GM12878 (cell line): ENCODE results near the gene PPIF. TPM values are rescaled to one million over a fixed set of nuclear protein-coding genes. Genes with fewer than 3 reads are reported as not detected.

Experiments
- ATAC-seq: fragments of 200-7000 bp; cut with Tn5 transposase; 3 replicates; pipeline ENCODE4 v1.9.1; 2020; ENCODE audit warnings: mild to moderate bottlenecking, moderate library complexity
- BruUV-seq: library from RNA; stranded (reverse); fragments of 400-500 nt; replicated peaks from 2 replicates; lab custom pipeline; 2021; lab: Mats Ljungman, UMichigan
- CTCF ChIA-PET: fragments of 300-600 bp; sonication (Branson Sonifier 250); formaldehyde crosslinking; extraction: SDS; loops from one replicate; lab custom pipeline; 2021; ENCODE audit warnings: inconsistent platforms; lab: Yijun Ruan, JAX
- POLR2A ChIA-PET: fragments of 350-600 bp; formaldehyde crosslinking; extraction: SDS; loops from one replicate; lab custom pipeline; 2021; ENCODE audit warnings: inconsistent platforms; lab: Charles Lee
- RAD21 ChIA-PET: fragments of 300-600 bp; sonication (Branson Sonifier 250); formaldehyde crosslinking; loops from one replicate; lab custom pipeline; 2023; ENCODE audit warnings: antibody characterized with exemption; ENCODE audit not compliant: unreplicated experiment; lab: Charles Lee
- SMC1A ChIA-PET: fragments of 300-600 bp; sonication (Branson Sonifier 250); formaldehyde crosslinking; loops from one replicate; lab custom pipeline; 2023; ENCODE audit not compliant: unreplicated experiment, uncharacterized antibody; lab: Charles Lee
- DNase-seq: peaks from one replicate; pipeline ENCODE4 v3.0.0-alpha.2; 2011; ENCODE audit warnings: low read depth, low spot score
- FAIRE-seq: peaks from 3 replicates; lab custom pipeline; 2011; peaks lifted over from hg19 to GRCh38; lab: Jason Lieb, UNC
- H2AFZ ChIP-seq: 2 replicates; pipeline ENCODE4 v1.6.0; 2011; ENCODE audit warnings: low read depth, low read length, control low read depth; ENCODE audit not compliant: control insufficient read depth
- H3K27ac ChIP-seq: 2 replicates; pipeline ENCODE4 v1.5.1; 2011; ENCODE audit warnings: control low read depth; ENCODE audit not compliant: control insufficient read depth, insufficient read depth
- H3K27me3 ChIP-seq, 2 experiments: replicated peaks in 1 of 2; 2 replicates each; pipeline versions ENCODE4 v1.6.0 to v1.6.1; 2011; ENCODE audit warnings: low read length in 1 of 2; ENCODE audit not compliant: control insufficient read depth in 2 of 2, insufficient read depth in 2 of 2
- H3K36me3 ChIP-seq, 2 experiments: 2 replicates each; pipeline ENCODE4 v1.5.1; 2011; ENCODE audit warnings: low read length in 1 of 2; ENCODE audit not compliant: control insufficient read depth in 2 of 2, insufficient read depth in 2 of 2
- H3K4me1 ChIP-seq: 2 replicates; pipeline ENCODE4 v1.6.1; 2011; ENCODE audit warnings: mild to moderate bottlenecking, low read length, moderate library complexity, mixed read lengths; ENCODE audit not compliant: control insufficient read depth, insufficient read depth
- H3K4me2 ChIP-seq: 2 replicates; pipeline ENCODE4 v1.6.0; 2011; ENCODE audit warnings: control low read depth; ENCODE audit not compliant: control insufficient read depth, insufficient read depth
- H3K4me3 ChIP-seq: fragments of 200-600 bp; sonication (generic); 2 replicates; pipeline ENCODE4 v1.5.1; 2016
- H3K79me2 ChIP-seq: 2 replicates; pipeline ENCODE4 v1.6.0; 2011; ENCODE audit warnings: low read length; ENCODE audit not compliant: control insufficient read depth, insufficient read depth
- H3K9ac ChIP-seq: 2 replicates; pipeline ENCODE4 v1.8.0; 2011; ENCODE audit warnings: low read length, control low read depth, mixed read lengths; ENCODE audit not compliant: control insufficient read depth, insufficient read depth
- H3K9me3 ChIP-seq: replicated peaks from 3 replicates; pipeline ENCODE4 v1.5.1; 2011; ENCODE audit warnings: mild to moderate bottlenecking, low read length; ENCODE audit not compliant: control insufficient read depth, insufficient read depth
- H4K20me1 ChIP-seq: 2 replicates; pipeline ENCODE4 v1.6.0; 2011; ENCODE audit not compliant: control insufficient read depth, insufficient read depth
- CHD4 ChIP-seq: fragments of 200-600 bp; sonication (generic); IDR thresholded peaks from 2 replicates; pipeline ENCODE4 v1.6.1; 2016; ENCODE audit warnings: mild to moderate bottlenecking
- FOS ChIP-seq: IDR thresholded peaks from 3 replicates; pipeline ENCODE4 v1.6.1; 2011; ENCODE audit warnings: borderline replicate concordance; ENCODE audit not compliant: insufficient read length; ENCODE audit errors: extremely low read depth
- HDGF ChIP-seq: fragments of 450-650 bp; IDR thresholded peaks from 2 replicates; pipeline ENCODE4 v1.6.1; 2016; ENCODE audit warnings: antibody characterized with exemption
- POLR2A ChIP-seq: IDR thresholded peaks from 2 replicates; pipeline ENCODE4 v1.6.1; 2011; ENCODE audit warnings: low read depth, mild to moderate bottlenecking, low read length
- POLR2AphosphoS2 ChIP-seq: IDR thresholded peaks from 2 replicates; pipeline ENCODE4 v1.6.1; 2011; ENCODE audit warnings: low read depth, mild to moderate bottlenecking, low read length, improper control_type of control experiment, moderate library complexity
- TAF1 ChIP-seq: IDR thresholded peaks from 2 replicates; pipeline ENCODE4 v1.6.1; 2011; ENCODE audit warnings: mild to moderate bottlenecking, low read depth, low read length, borderline replicate concordance
- WGBS: methylation state at CpG from one replicate; pipeline ENCODE4 v1.1.6; 2016; ENCODE audit warnings: low lambda C conversion rate; ENCODE audit not compliant: insufficient replicate concordance, insufficient coverage; ENCODE audit errors: missing lambda C conversion rate; 5-methylcytosine and 5-hydroxymethylcytosine counted together
- in situ Hi-C: fragments of 300-500 bp; cut with MboI; formaldehyde crosslinking; loops from 9 replicates; pipeline ENCODE4 v1.14.3; 2018; ENCODE audit warnings: mixed read lengths
- intact Hi-C: fragments of 100-400 bp; cut with micrococcal nuclease; formaldehyde crosslinking; loops from one replicate; pipeline ENCODE4 v1.14.2; 2022; ENCODE audit not compliant: unreplicated experiment
- polyA plus RNA-seq, 11 experiments: library from polyadenylated mRNA; depleted of rRNA in 4 of 11; unstranded in 6 of 11; stranded (reverse) in 5 of 11; fragments of >200 nt; fragmentation: Nextera tagmentation in 4 of 11; fragmentation: Illumina TruSeq in 1 of 11; extraction: Ambion mirVana in 4 of 11; extraction: Trizol in 1 of 11; gene quantifications; 1 replicate in 1 of 11; 2 replicates in 10 of 11; pipeline versions ENCODE4 v1.2.1 to v1.2.3, GENCODE V29; 2011 to 2016; ENCODE audit warnings: inconsistent platforms in 2 of 11, missing spikeins in 2 of 11, low read depth in 1 of 11
- total RNA-seq, 4 experiments: library from RNA; depleted of rRNA in 3 of 4; stranded (reverse); fragments of >200 nt in 3 of 4; fragmentation: Illumina TruSeq in 1 of 4; extraction: Trizol in 1 of 4; gene quantifications; 2 replicates each; pipeline versions ENCODE4 v1.2.1 to v1.2.3, GENCODE V29; 2013 to 2021
- TF ChIP-seq, protein P1 (sequence below): fragments of 450-650 bp; IDR thresholded peaks from 2 replicates; pipeline ENCODE4 v1.6.1; 2017; ENCODE audit warnings: mild to moderate bottlenecking

The PPIF gene
- total and polyA plus RNA-seq, 10 of the 15 experiments (the other 5 are each of a cell fraction or from before 2014, with no cell fraction given), result 28.8 to 180 (median 128) TPM

- no peaks in the 10 kb centered on the region for H3K9me3 ChIP-seq
- POLR2A ChIA-PET, result no interaction called here
- CTCF ChIA-PET, result no interaction called here
- H3K9ac ChIP-seq, result no peak overlapping the region
- peaks cover 35 to 65% of the 10 kb centered on the region in 2 experiments for H3K36me3 ChIP-seq
- H3K27me3 ChIP-seq, result no peaks in the 10 kb centered on the region
- no peak overlapping the region for H2AFZ ChIP-seq
- WGBS, result 94% methylated on average over 15 of the region's 15 CpGs
- in situ Hi-C loops, result no loop called here
- TF ChIP-seq POLR2A (0 out of 2 replicates have a peak, but pooled peaks have one; percentile 10), HDGF (no peak), TAF1 (no peak), CHD4 (no peak), POLR2AphosphoS2 (no peak), FOS (no peak)
- TF ChIP-seq, protein P1, sequence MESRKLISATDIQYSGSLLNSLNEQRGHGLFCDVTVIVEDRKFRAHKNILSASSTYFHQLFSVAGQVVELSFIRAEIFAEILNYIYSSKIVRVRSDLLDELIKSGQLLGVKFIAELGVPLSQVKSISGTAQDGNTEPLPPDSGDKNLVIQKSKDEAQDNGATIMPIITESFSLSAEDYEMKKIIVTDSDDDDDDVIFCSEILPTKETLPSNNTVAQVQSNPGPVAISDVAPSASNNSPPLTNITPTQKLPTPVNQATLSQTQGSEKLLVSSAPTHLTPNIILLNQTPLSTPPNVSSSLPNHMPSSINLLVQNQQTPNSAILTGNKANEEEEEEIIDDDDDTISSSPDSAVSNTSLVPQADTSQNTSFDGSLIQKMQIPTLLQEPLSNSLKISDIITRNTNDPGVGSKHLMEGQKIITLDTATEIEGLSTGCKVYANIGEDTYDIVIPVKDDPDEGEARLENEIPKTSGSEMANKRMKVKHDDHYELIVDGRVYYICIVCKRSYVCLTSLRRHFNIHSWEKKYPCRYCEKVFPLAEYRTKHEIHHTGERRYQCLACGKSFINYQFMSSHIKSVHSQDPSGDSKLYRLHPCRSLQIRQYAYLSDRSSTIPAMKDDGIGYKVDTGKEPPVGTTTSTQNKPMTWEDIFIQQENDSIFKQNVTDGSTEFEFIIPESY, result 0 out of 2 replicates have a peak, but pooled peaks have one; percentile 27
- BruUV-seq, result no TSS peak
- no peak overlapping the region for H3K27ac ChIP-seq
- DNase-seq (no peak), FAIRE-seq (no peak), ATAC-seq (no peak)
- intact Hi-C loops, result no loop called here
- RAD21 ChIA-PET, result no interaction called here
- H4K20me1 ChIP-seq, result no peaks in the 10 kb centered on the region
- no peak overlapping the region for H3K4me3 ChIP-seq
- H3K4me1 ChIP-seq, result no peaks in the 10 kb centered on the region
- no peak overlapping the region for H3K4me2 ChIP-seq
- H3K79me2 ChIP-seq, result no peaks in the 10 kb centered on the region
- SMC1A ChIA-PET, result no interaction called here
These were observed 41.3 kb upstream of the PPIF start for GRCh38 chr10:79305988-79306387.
